COLO668 (cell line): ENCODE data around the gene ZNF649.
"Not testable (repeated sequence)": the region's sequence is repeated elsewhere in the genome, so short reads cannot be mapped to it uniquely, and the experiment has no call there.

ENCODE experiments used
- DNase-seq: peaks from one replicate; lab custom pipeline; 2025; ENCODE audit not compliant: unreplicated experiment; lab: John Stamatoyannopoulos, UW

The ZNF649 gene

GRCh38 chr19:51904331-51905165, at the start of gene ZNF649:
TSS of gene ZNF649 (minus strand) at chr19:51905017. CDS start at chr19:51900107, 4,910 bp downstream.
- peak; percentile 88 for DNase-seq

- DNase-seq = no peak
Observed at GRCh38 chr19:51948975-51949374, 44.2 kb upstream of the ZNF649 start.

GRCh38 chr19:51946602-51947001, 41.8 kb upstream of the ZNF649 start:
- no peak for DNase-seq

- DNase-seq = no peak
Observed at GRCh38 chr19:51944798-51945552, 40.2 kb upstream of the ZNF649 start.

GRCh38 chr19:51938936-51939335, 34.1 kb upstream of the ZNF649 start:
- no peak for DNase-seq

GRCh38 chr19:51931921-51932320, 27.1 kb upstream of the ZNF649 start:
- no peak for DNase-seq

- no peak for DNase-seq
Observed at GRCh38 chr19:51927859-51928258, 23.0 kb upstream of the ZNF649 start.

GRCh38 chr19:51926784-51927741, 22.2 kb upstream of the ZNF649 start, which contains the start of gene ZNF613:
TSS of gene ZNF613 (plus strand) at chr19:51927472. CDS start at chr19:51936221, 8,749 bp downstream.
- peak; percentile 87 for DNase-seq

GRCh38 chr19:51926426-51926783, 21.6 kb upstream of the ZNF649 start:
- no peak for DNase-seq

GRCh38 chr19:51921949-51922348, 17.1 kb upstream of the ZNF649 start:
- peak; percentile 1 for DNase-seq

GRCh38 chr19:51919606-51920005, 14.8 kb upstream of the ZNF649 start:
- no peak for DNase-seq

GRCh38 chr19:51916167-51916566, 11.3 kb upstream of the ZNF649 start:
- DNase-seq = no peak

GRCh38 chr19:51915324-51915867, 10.6 kb upstream of the ZNF649 start:
- DNase-seq = no peak

GRCh38 chr19:51907981-51908380, 3.2 kb upstream of the ZNF649 start:
- not testable (repeated sequence) for DNase-seq

GRCh38 chr19:51906108-51906507, 1.3 kb upstream of the ZNF649 start:
- not testable (repeated sequence) for DNase-seq

- DNase-seq = not testable (repeated sequence)
Observed at GRCh38 chr19:51905639-51906038, 822 bp upstream of the ZNF649 start.

GRCh38 chr19:51905206-51905605, 389 bp upstream of the ZNF649 start:
- DNase-seq = no peak

- DNase-seq = no peak
Observed at GRCh38 chr19:51903192-51903591, 1.6 kb downstream of the ZNF649 start.

GRCh38 chr19:51901860-51902259, 3.0 kb downstream of the ZNF649 start:
- no peak for DNase-seq

GRCh38 chr19:51891193-51891747, 13.5 kb downstream of the ZNF649 start:
- no peak for DNase-seq
